OCI-LY3 (cell line): ENCODE results near the gene AREG.

Experiments
- H2AFZ ChIP-seq: fragments of 200-600, 300-600 bp; shearing (Covaris generic); 2 replicates; pipeline ENCODE4 v1.6.0; 2014; ENCODE audit warnings: antibody characterized with exemption, low read depth, low read length
- H3K27ac ChIP-seq: fragments of 200-600, 300-600 bp; sonication (generic); 2 replicates; pipeline ENCODE4 v1.5.1; 2014; ENCODE audit warnings: mild to moderate bottlenecking, low read length, moderate library complexity, mixed read lengths
- H3K27me3 ChIP-seq: fragments of 200-600, 300-600 bp; sonication (generic); 2 replicates; pipeline ENCODE4 v1.6.1; 2014; ENCODE audit warnings: low read depth, low read length, mixed read lengths
- H3K36me3 ChIP-seq: fragments of 200-600, 300-600 bp; sonication (generic); replicated peaks from 2 replicates; pipeline ENCODE3; 2014; ENCODE audit warnings: low read depth, low read length, mixed read lengths
- H3K4me1 ChIP-seq: fragments of 300-600, 200-600 bp; sonication (generic); 2 replicates; pipeline ENCODE4 v1.6.1; 2014; ENCODE audit warnings: low read length, mixed read lengths
- H3K4me2 ChIP-seq: fragments of 200-600, 300-600 bp; sonication (generic); 2 replicates; pipeline ENCODE4 v1.6.1; 2014; ENCODE audit warnings: low read length, mixed read lengths
- H3K4me3 ChIP-seq: fragments of 300-600, 200-600 bp; sonication (generic); 2 replicates; pipeline ENCODE4 v1.5.1; 2014; ENCODE audit warnings: antibody characterized with exemption, mild to moderate bottlenecking, low read length, moderate library complexity
- H3K79me2 ChIP-seq: fragments of 300-600, 200-600 bp; shearing (Covaris generic); 2 replicates; pipeline ENCODE4 v1.6.1; 2014; ENCODE audit warnings: mild to moderate bottlenecking, low read length, mixed read lengths
- H3K9ac ChIP-seq: fragments of 300-600, 200-600 bp; shearing (Covaris generic); 2 replicates; pipeline ENCODE4 v1.6.0; 2014; ENCODE audit warnings: mild to moderate bottlenecking, low read length, moderate library complexity
- H3K9me3 ChIP-seq: fragments of 200-600, 300-600 bp; shearing (Covaris generic); 2 replicates; pipeline ENCODE4 v1.6.1; 2014; ENCODE audit warnings: low read length, mixed read lengths; ENCODE audit not compliant: insufficient read depth
- H4K20me1 ChIP-seq: fragments of 200-600, 300-600 bp; sonication (generic); 2 replicates; pipeline ENCODE4 v1.6.1; 2016; ENCODE audit warnings: low read length, mixed read lengths; ENCODE audit not compliant: insufficient read depth
- EZH2phosphoT487 ChIP-seq: fragments of 200-600 bp; shearing (Covaris generic); IDR thresholded peaks from 2 replicates; pipeline ENCODE4 v1.6.1; 2018; ENCODE audit warnings: antibody characterized with exemption, mixed run types, low read depth
- TF ChIP-seq, protein P1 (sequence below): fragments of 200-600, 300-600 bp; sonication (generic); IDR thresholded peaks from 2 replicates; pipeline ENCODE4 v1.5.1; 2014; ENCODE audit warnings: antibody characterized with exemption, low read length, low read depth

Gene AREG

DNA sequence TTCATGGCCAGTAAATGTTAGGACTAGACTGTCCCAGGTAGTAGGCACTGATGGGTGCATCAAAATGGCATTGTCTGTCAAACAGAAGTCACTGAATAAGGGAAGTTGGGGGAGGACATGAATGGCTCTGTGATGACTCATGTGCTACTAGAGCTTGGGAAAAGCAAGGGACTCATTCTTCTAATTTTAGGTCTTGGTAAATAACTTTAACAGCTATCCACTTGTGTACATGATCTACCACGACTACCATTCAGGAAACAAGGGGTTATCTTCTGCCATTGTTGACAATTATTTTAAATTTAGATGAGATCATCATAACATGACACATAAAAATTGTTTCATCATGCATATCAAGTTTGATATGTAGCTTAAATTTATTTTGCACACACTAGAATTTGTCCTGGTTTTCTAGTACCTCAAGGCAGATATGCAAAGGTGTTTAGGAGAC, 6.3 kb downstream of the AREG start:
- Histone ChIP-seq H3K9me3 (no peaks in the 10 kb centered on the region), H3K79me2 (no peaks in the 10 kb centered on the region), H3K36me3 (no peaks in the 10 kb centered on the region), H3K4me1 (no peaks in the 10 kb centered on the region), H4K20me1 (no peaks in the 10 kb centered on the region), H2AFZ (no peak overlapping the region), H3K27ac (no peak overlapping the region), H3K4me2 (no peak overlapping the region), H3K9ac (no peak overlapping the region), H3K27me3 (peaks cover under 1% of the 10 kb centered on the region; the same call in 1 of the 2 replicates), H3K4me3 (no peak overlapping the region)
- TF ChIP-seq, protein P1, sequence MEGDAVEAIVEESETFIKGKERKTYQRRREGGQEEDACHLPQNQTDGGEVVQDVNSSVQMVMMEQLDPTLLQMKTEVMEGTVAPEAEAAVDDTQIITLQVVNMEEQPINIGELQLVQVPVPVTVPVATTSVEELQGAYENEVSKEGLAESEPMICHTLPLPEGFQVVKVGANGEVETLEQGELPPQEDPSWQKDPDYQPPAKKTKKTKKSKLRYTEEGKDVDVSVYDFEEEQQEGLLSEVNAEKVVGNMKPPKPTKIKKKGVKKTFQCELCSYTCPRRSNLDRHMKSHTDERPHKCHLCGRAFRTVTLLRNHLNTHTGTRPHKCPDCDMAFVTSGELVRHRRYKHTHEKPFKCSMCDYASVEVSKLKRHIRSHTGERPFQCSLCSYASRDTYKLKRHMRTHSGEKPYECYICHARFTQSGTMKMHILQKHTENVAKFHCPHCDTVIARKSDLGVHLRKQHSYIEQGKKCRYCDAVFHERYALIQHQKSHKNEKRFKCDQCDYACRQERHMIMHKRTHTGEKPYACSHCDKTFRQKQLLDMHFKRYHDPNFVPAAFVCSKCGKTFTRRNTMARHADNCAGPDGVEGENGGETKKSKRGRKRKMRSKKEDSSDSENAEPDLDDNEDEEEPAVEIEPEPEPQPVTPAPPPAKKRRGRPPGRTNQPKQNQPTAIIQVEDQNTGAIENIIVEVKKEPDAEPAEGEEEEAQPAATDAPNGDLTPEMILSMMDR: no peak
- no peak for TF ChIP-seq EZH2phosphoT487

DNA sequence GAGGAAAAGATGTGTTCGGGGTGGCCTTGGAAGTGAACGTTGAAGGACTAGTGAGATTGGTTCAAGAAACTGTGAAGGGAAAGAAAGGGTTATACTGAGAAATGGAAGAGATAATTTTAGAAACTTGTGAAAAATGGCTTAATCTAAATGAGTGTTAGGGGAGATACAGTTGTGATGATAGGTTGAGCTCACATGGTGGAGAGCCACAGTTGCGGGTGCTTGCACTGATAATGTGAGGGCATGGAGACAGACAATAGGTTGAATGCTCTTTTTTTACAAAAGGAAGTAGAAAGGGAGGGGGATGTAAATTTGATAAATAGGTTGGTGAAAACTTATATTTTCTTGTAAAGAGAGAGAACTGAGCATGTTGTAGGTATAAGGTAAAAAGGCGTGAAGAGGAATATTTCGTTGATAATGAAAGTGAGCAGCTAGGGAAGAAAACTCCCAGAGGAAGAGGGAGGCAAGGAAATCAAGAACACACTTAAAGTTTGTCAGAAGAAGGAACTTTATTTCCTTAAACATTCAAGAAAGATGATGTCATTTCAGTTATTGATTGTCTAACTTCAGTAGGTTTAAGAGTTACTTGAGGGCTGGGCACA, 8.2 kb downstream of the AREG start:
- TF ChIP-seq, protein P1: no peak
- no peak for TF ChIP-seq EZH2phosphoT487
- Histone ChIP-seq H3K27me3 (no peaks in the 10 kb centered on the region), H3K4me3 (no peak overlapping the region), H3K4me2 (no peak overlapping the region), H3K36me3 (no peaks in the 10 kb centered on the region), H3K79me2 (no peaks in the 10 kb centered on the region), H2AFZ (no peak overlapping the region), H3K27ac (no peak overlapping the region), H3K9ac (no peak overlapping the region), H4K20me1 (no peaks in the 10 kb centered on the region), H3K9me3 (no peaks in the 10 kb centered on the region), H3K4me1 (no peaks in the 10 kb centered on the region)

DNA sequence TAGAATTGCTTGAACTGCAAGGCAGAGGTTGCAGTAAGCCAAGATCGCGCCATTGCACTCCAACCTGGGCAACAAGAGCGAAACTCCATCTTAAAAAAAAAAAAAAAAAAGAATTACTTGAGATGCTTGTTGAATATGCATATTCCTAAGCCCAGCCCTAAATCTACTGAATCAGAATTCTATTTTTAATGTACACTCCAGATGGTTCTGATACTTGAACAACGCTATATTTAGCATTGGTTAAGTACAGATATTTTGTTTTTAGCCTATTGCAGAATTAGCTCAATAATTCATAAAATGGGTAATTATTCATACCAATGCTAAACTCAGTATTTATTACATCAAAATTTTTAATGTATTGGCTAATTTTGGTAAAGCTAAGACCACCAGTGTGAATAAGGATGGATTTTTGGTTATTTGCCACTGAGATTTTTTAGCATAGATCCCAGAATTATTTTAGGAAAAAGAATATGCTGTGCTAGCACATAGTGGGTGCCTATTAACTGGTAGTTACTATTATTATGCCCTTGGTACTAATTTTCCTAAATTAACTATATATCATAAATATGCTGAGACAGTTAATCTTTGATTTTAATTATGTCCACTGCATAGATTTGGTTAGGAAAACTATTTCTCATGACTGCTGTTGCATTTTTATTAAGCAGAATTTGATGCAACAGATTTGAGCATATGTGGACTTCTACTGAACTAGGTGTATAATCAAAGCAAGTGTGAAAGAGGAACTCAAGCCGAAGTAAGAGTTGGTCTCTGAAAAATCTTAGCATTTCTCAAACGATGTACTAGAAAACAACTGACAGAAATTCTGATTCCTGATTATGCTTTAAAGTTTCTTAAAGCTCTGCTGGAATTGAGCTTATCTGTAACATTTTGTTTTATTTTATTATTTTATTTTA, 9.2 kb downstream of the AREG start:
- TF ChIP-seq EZH2phosphoT487: no peak
- TF ChIP-seq, protein P1: no peak
- no peak overlapping the region for H3K27ac ChIP-seq
- H3K36me3 ChIP-seq: no peaks in the 10 kb centered on the region
- no peak overlapping the region for H3K4me3 ChIP-seq
- H3K9ac ChIP-seq: no peak overlapping the region
- H3K4me1 ChIP-seq: no peaks in the 10 kb centered on the region
- no peaks in the 10 kb centered on the region for H3K9me3 ChIP-seq
- H2AFZ ChIP-seq: no peak overlapping the region
- H3K27me3 ChIP-seq: no peaks in the 10 kb centered on the region
- no peaks in the 10 kb centered on the region for H3K79me2 ChIP-seq
- no peak overlapping the region for H3K4me2 ChIP-seq
- H4K20me1 ChIP-seq: no peaks in the 10 kb centered on the region

DNA sequence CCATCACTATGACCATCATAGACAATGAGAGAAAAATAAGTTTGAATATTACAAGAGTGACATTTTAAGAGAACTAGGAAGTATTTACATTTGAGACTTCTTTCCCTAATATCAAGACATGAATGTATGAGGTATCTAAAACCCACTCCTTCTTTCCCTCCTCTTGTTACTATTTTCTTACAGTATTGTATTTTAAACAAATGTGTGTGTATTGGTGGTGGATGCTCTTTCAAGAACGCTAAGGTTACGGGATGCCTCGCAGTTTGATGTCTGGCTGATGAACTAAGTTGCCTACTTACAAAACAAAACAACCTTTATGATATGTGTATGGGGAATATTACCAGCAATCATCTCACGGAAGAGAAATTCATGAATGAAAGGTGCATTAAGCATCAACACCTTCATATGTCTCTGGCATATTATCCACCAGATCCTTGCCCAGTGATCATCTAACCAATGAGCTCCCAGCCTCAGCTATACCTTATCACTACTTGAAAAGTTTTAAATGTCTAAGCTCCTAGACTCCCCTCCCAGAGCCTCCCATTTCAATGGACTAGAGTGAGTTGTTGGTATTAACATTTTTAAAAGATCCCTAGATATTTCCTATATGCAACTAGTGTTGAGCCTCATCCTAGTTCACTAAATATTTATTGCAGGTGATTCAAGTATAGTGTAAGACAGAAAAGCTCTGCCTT, 10.6 kb downstream of the AREG start:
- H3K4me3 ChIP-seq: no peak overlapping the region
- no peaks in the 10 kb centered on the region for H3K27me3 ChIP-seq
- TF ChIP-seq, protein P1: no peak
- TF ChIP-seq EZH2phosphoT487: no peak
- H2AFZ ChIP-seq: no peak overlapping the region
- no peaks in the 10 kb centered on the region for H3K79me2 ChIP-seq
- H3K4me1 ChIP-seq: no peaks in the 10 kb centered on the region
- no peak overlapping the region for H3K27ac ChIP-seq
- H4K20me1 ChIP-seq: no peaks in the 10 kb centered on the region
- no peak overlapping the region for H3K4me2 ChIP-seq
- no peaks in the 10 kb centered on the region for H3K36me3 ChIP-seq
- no peak overlapping the region for H3K9ac ChIP-seq
- H3K9me3 ChIP-seq: no peaks in the 10 kb centered on the region
